Activated CD4-positive, alpha-beta T cell treated with anti-CD3 and anti-CD28 coated beads for 1 hour (primary cell): Measurements from ENCODE around the gene ZNF594.
"Not testable (repeated sequence)": the region's sequence is repeated elsewhere in the genome, so short reads cannot be mapped to it uniquely, and the experiment has no call there.

ENCODE experiments used
- DNase-seq: peaks from one replicate; pipeline ENCODE4 v3.0.0-alpha.2; 2020

The ZNF594 gene

DNA sequence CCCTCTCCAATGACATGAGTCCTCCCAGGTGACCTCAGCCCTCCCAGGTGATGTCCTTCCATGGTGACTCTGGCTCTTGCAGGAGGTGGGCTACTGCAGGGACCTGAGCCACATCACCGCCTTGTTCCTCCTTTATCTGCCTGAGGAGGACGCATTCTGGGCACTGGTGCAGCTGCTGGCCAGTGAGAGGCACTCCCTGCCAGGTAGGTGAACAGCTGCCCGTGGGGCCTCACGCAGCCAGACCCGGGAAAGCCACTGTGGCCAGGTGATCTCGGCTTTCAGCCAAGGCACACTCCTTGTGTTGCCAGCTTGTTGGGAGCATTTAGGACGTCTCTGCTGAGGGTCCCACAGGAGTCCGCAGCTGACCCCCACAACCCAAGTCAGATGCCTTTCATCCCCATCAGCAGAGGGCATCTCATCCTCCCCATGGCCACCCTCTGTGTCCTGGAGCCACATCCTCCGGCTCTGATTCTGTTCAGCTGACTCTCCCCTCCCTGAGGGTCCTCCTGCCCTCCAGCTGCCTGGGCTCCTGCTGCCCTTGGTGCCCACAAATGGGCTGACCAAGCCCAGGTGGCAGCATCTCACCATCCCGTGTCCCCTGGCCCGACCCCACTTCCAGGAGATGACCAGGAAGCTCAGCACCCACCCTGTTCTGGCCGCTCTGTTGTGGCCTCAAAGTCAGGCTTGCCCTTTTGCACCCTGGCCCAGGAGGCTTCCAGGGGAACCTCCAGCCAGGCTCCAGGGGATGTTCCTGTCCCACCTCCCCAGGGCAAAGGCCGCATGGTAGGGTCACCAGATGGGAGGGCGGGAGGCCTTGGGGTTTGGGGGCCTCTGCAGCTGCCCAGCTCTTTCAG lies 55.7 kb downstream of the ZNF594 start:
- DNase-seq: no peak

DNA sequence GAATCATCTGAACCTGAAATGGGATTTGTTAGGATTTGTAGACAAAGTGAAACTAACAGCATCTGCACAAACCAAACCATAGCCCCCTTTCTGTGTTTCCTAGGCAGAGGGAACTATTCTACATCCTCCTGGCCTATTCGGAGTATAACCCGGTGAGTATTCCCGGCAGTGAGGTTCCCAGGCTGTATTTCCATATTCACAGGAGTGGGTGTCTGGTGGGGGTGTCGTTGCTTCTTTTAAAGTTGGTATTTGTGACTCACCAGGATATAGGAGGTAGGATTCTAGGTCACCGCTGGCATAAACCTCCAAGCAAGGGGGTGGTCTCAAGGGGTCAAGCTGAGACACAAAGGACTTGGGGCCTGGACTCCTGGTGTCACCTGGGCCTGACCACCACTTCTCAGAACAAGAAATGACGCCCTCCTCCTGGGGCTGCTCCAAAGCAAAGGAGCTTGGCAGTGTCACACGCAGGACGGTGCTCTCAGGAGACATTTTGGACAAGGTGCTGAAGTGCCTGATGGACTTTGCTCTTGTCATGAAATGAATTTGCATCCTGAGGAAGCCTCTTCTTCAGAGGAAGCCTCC lies 56.4 kb downstream of the ZNF594 start:
- not testable (repeated sequence) for DNase-seq

GRCh38 chr17:5134571-5134970 lies 57.1 kb downstream of the ZNF594 start:
- not testable (repeated sequence) for DNase-seq

GRCh38 chr17:5133961-5134360 lies 57.7 kb downstream of the ZNF594 start:
- not testable (repeated sequence) for DNase-seq

DNA sequence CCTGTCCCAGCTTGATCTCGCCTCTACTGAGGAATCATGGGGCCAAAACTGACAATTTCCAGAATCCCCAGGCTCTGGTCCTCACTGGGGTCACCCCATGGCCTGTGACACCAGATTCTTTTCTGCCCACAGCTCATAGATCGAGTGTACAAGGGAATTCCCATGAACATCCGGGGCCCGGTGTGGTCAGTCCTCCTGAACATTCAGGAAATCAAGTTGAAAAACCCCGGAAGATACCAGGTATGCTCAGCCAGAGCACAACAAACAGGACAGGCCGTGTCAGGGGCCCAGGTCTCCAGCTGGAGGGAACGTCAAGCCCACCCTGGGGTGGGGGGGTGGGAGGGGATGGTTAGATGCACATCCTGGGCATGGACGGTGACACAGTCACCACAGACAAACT lies 58.4 kb downstream of the ZNF594 start:
- DNase-seq: no peak

DNA sequence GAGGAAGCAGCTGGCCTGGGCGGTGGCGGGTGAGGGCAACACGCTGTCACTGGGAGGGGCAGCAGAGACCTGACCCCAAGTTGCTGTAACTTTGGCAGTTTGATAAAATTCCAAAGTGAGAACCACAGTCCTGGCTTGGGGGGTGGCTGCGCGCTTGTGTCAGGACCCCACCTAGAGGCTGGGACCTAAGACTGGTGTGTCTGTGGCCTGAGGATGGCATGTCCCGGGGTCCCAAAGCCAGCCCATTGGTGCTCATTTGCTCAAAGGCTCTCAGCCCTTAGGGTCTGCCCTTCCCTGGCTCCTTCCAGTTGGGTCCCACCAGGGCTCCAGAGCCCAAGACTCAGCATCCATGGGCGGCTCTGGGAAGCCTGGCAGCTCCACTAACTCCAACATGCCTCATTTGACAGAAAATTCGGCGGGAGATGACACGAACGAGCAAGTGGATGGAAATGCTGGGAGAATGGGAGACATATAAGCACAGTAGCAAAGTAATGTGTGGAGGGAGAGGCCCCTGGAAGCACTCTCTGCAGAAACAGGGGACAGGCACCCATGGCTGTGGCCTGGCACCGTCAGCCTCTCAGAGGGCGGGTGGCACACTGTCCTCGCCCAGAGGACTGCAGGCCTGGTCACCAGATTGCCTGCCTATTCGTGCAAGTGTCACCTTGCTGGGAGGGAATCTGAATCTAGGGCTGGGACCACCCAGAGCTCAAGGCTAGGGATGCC lies 59.0 kb downstream of the ZNF594 start:
- DNase-seq: not testable (repeated sequence)

DNA sequence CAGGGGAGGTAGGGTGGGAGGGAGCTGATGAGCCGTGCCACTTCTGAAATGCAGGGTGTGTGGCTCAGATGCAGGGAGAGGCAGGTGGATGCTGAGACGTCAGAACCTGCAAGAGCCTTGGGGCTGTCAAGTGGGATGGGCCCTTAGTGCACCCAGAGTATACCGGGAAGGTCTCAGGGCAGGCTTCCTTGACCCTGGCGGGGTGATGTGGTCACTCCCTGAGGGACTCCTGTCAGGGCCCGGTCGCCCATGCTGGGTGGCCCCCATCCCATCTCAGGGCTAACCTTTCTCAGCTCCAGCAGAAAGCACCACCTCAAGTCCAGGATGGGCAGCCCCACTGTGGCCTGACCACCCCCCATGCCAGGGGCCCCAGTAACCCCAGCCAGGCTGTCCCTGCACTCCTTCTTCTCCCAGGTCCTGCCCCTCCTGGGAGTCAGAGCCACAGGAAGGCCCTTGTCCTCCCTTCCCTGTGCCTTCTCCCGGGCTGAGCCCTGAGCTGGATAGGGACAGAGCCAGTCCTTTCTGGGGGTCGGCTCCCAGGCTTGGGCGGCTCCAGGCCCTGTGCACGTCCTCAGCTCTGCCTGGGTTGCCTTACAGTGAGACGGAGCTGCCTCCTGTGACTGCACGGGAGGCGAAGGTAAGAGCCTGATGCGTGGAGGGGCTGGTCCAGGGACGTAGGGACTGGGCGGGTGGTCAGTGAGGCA lies 59.7 kb downstream of the ZNF594 start:
- DNase-seq: not testable (repeated sequence)

DNA sequence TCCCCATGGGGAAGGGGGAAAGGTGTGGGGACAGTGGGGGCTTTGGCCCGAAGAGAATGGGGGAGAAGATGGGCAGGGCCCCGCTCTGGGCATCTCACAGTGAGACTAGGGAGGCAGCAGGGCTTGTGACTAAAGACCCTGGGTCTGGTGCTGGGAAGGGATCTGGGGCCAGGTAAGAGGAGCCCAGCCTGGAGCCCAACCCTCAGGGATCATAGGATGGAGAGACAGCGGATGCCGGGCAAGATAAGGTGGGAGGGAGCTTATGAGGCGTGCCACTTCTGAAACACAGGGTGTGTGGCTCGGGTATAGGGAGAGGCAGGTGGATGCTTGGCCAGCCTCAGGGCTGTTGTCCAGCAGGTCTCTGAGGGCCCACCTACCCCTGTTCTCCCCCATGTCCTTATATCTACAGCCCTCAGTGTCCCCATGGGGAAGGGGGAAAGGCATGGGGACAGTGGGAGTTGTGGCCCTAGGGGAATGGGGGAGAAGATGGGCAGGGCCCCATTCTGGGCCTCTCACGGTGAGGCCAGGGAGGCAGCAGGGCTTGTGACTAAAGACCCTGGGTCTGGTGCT lies 60.4 kb downstream of the ZNF594 start:
- DNase-seq: no peak

GRCh38 chr17:5130687-5131086 lies 61.0 kb downstream of the ZNF594 start:
- not testable (repeated sequence) for DNase-seq

GRCh38 chr17:5130261-5130660 lies 61.4 kb downstream of the ZNF594 start:
- not testable (repeated sequence) for DNase-seq

DNA sequence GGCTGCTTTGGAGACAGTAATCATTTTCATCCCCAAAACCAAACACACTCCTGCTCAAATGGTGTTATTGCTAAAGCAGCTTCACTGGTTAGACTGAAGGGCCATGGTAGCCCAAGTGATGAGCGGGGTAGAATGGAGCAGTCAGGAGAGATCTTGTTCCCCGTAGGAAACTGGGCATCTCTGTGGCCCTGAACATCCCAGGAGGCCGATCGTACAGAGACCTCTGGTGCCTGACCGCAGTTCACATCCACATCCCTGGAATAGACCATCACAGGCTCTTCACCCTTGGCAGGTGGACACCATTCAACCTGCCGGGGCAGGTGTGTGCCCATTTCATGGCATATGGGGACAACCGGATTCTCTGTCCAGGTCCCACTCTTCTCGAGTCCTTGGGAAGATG lies 61.9 kb downstream of the ZNF594 start:
- DNase-seq: not testable (repeated sequence)
